Caco-2 (cell line): ENCODE data around the gene SPATA2L. TPM values are rescaled to one million over a fixed set of nuclear protein-coding genes. Genes with fewer than 3 reads are reported as not detected.

Source experiments
- BruUV-seq: library from RNA; stranded (reverse); fragments of 400-500 nt; replicated peaks from 2 replicates; lab custom pipeline; 2021; lab: Mats Ljungman, UMichigan
- CTCF ChIA-PET: fragments of 300-600 bp; sonication (Branson Sonifier 250); formaldehyde crosslinking; loops from one replicate; lab custom pipeline; 2022; ENCODE audit warnings: antibody characterized with exemption; lab: Charles Lee
- POLR2A ChIA-PET: fragments of 300-600 bp; sonication (Branson Sonifier 250); formaldehyde crosslinking; loops from one replicate; lab custom pipeline; 2022; ENCODE audit warnings: antibody characterized with exemption; lab: Charles Lee
- DNase-seq, 2 experiments: peaks; one replicate each; pipeline versions ENCODE4 v3.0.0 to v3.0.0-alpha.2; 2020 to 2022
- H3K27me3 ChIP-seq: replicated peaks from 2 replicates; pipeline ENCODE4 v1.6.0; 2011; ENCODE audit warnings: low read length; ENCODE audit not compliant: control insufficient read depth, insufficient read depth
- H3K36me3 ChIP-seq: 2 replicates; pipeline ENCODE4 v1.5.1; 2011; ENCODE audit warnings: low read length; ENCODE audit not compliant: control insufficient read depth, insufficient read depth
- H3K4me1 ChIP-seq: fragments of 250-450 bp; sonication (Bioruptor Pico); 2 replicates; pipeline ENCODE4 v1.5.1; 2020; ENCODE audit warnings: mild to moderate bottlenecking
- H3K4me3 ChIP-seq: 2 replicates; pipeline ENCODE4 v1.5.1; 2011; ENCODE audit warnings: low read depth, mild to moderate bottlenecking, control low read depth, low read length
- H3K9me3 ChIP-seq: fragments of 250-450 bp; sonication (Bioruptor Pico); 2 replicates; pipeline ENCODE4 v1.5.1; 2020; ENCODE audit warnings: mild to moderate bottlenecking, moderate library complexity
- H3K27ac Mint-ChIP-seq: one replicate; pipeline ENCODE4 v1.8.0; 2022; ENCODE audit warnings: mixed read lengths; ENCODE audit not compliant: unreplicated experiment
- H3K27me3 Mint-ChIP-seq: one replicate; pipeline ENCODE4 v1.8.0; 2022; ENCODE audit warnings: mixed read lengths; ENCODE audit not compliant: insufficient read depth, unreplicated experiment
- H3K36me3 Mint-ChIP-seq: one replicate; pipeline ENCODE4 v1.8.0; 2022; ENCODE audit warnings: mild to moderate bottlenecking, mixed read lengths; ENCODE audit not compliant: insufficient read depth, unreplicated experiment
- H3K4me1 Mint-ChIP-seq: one replicate; pipeline ENCODE4 v1.8.0; 2022; ENCODE audit warnings: low read depth, mixed read lengths; ENCODE audit not compliant: unreplicated experiment
- H3K4me3 Mint-ChIP-seq: one replicate; pipeline ENCODE4 v1.8.0; 2022; ENCODE audit warnings: mild to moderate bottlenecking, moderate library complexity, mixed read lengths; ENCODE audit not compliant: unreplicated experiment
- H3K9me3 Mint-ChIP-seq: one replicate; pipeline ENCODE4 v1.8.0; 2022; ENCODE audit warnings: mixed read lengths; ENCODE audit not compliant: unreplicated experiment
- intact Hi-C: fragments of 100-400 bp; cut with micrococcal nuclease; formaldehyde crosslinking; loops from one replicate; pipeline ENCODE4 v1.10.0; 2022; ENCODE audit not compliant: unreplicated experiment
- total RNA-seq: library from RNA; stranded (reverse); gene quantifications from 2 replicates; pipeline ENCODE4 v1.2.3, GENCODE V29; 2022
- TF ChIP-seq, protein P1 (sequence below), 2 experiments: fragments of 200-600 bp in 1 of 2; IDR thresholded peaks; 1 replicate in 1 of 2; 2 replicates in 1 of 2; pipeline versions ENCODE4 v1.5.1 to v1.8.0; 2011 to 2022; ENCODE audit warnings: antibody characterized with exemption in 1 of 2, control low read depth in 1 of 2, inconsistent platforms in 1 of 2, low read depth in 1 of 2, low read length in 1 of 2, mild to moderate bottlenecking in 1 of 2, moderate library complexity in 1 of 2; ENCODE audit not compliant: insufficient read depth in 1 of 2, severe bottlenecking in 1 of 2, unreplicated experiment in 1 of 2

SPATA2L gene
- total RNA-seq, 1 experiment from 2014 or later, result 16.4 TPM

DNA sequence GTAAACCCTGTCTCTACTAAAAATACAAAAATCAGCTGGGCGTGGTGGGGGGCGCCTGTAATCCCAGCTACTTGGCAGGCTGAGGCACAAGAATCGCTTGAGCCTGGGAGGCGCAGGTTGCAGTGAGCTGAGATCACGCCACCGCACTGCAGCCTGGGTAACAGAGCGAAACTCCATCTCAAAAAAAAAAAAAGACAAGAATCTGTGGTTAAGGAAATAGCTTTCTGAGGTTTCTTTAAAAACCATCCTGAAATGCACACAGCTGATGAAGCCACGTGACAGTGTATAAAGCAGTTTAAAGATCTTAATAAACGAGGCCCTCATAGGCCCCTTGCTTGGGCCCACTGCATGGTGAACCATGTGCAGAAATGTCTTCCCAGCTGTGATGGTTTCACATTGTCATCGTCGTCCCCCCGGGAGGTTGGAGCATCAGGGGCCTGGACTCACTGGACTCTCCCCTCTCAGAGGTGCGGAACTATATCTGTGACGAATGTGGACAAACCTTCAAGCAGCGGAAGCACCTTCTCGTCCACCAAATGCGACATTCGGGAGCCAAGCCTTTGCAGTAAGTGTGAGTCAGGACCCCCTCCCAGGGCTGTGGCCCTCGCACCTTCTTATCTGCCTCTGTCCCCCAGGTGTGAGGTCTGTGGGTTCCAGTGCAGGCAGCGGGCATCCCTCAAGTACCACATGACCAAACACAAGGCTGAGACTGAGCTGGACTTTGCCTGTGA, 36.0 kb upstream of the SPATA2L start:
- Histone ChIP-seq H3K4me1 (no peaks in the 10 kb centered on the region), H3K4me3 (no peak overlapping the region), H3K36me3 (peaks cover 12% of the 10 kb centered on the region), H3K9me3 (no peaks in the 10 kb centered on the region), H3K27me3 (no peaks in the 10 kb centered on the region)
- no peaks in the 10 kb centered on the region for H3K4me1 Mint-ChIP-seq
- peaks cover 100% of the 10 kb centered on the region for H3K36me3 Mint-ChIP-seq
- ChIA-PET POLR2A (no interaction called here), CTCF (interaction anchor here (0.5 kb wide), 1 partner anchor 36 kb away, joined by 8 read pairs; the partner anchor contains the start of gene SPATA2L)
- H3K9me3 Mint-ChIP-seq, result no peaks in the 10 kb centered on the region
- DNase-seq, result no peak
- peak overlapping the region; percentile 34 for H3K27ac Mint-ChIP-seq
- no TSS peak for BruUV-seq
- H3K4me3 Mint-ChIP-seq, result no peak overlapping the region
- TF ChIP-seq, protein P1, sequence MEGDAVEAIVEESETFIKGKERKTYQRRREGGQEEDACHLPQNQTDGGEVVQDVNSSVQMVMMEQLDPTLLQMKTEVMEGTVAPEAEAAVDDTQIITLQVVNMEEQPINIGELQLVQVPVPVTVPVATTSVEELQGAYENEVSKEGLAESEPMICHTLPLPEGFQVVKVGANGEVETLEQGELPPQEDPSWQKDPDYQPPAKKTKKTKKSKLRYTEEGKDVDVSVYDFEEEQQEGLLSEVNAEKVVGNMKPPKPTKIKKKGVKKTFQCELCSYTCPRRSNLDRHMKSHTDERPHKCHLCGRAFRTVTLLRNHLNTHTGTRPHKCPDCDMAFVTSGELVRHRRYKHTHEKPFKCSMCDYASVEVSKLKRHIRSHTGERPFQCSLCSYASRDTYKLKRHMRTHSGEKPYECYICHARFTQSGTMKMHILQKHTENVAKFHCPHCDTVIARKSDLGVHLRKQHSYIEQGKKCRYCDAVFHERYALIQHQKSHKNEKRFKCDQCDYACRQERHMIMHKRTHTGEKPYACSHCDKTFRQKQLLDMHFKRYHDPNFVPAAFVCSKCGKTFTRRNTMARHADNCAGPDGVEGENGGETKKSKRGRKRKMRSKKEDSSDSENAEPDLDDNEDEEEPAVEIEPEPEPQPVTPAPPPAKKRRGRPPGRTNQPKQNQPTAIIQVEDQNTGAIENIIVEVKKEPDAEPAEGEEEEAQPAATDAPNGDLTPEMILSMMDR (IDR thresholded peaks at IDR 0.05; ENCODE audit: insufficient read depth in 1 of 2, low read depth in 1 of 2, low read length in 1 of 2, severe bottlenecking in 1 of 2, unreplicated experiment in 1 of 2), result no peak
- no peaks in the 10 kb centered on the region for H3K27me3 Mint-ChIP-seq
- intact Hi-C loops, result no loop called here

DNA sequence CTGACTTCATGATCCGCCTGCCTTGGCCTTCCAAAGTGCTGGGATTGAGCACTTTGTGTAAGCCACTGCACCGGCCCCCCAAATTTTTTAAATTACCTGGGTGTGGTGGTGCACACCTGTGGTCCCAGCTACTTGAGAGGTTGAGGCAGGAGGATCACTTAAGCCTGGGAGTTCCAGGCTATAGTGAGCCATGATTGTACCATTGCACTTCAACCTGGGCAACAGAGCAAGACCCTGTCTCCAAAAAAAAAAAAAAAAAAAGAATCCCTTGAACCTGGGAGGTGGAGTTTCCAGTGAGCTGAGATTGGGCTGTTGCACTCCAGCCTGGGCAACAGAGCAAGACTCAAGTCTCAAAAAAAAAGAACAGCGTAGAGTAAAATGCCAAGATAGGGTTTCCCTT, 35.0 kb upstream of the SPATA2L start:
- CTCF ChIA-PET, result no interaction called here
- no peaks in the 10 kb centered on the region for H3K4me1 Mint-ChIP-seq
- POLR2A ChIA-PET, result no interaction called here
- TF ChIP-seq, protein P1 (IDR thresholded peaks at IDR 0.05; ENCODE audit: insufficient read depth in 1 of 2, low read depth in 1 of 2, low read length in 1 of 2, severe bottlenecking in 1 of 2, unreplicated experiment in 1 of 2), result no peak
- Histone ChIP-seq H3K27me3 (no peaks in the 10 kb centered on the region), H3K4me3 (no peak overlapping the region), H3K4me1 (no peaks in the 10 kb centered on the region), H3K9me3 (no peaks in the 10 kb centered on the region), H3K36me3 (peaks cover 12% of the 10 kb centered on the region)
- H3K27me3 Mint-ChIP-seq, result no peaks in the 10 kb centered on the region
- no TSS peak for BruUV-seq
- DNase-seq, result no peak
- H3K36me3 Mint-ChIP-seq, result peaks cover 100% of the 10 kb centered on the region
- intact Hi-C loops, result no loop called here
- no peaks in the 10 kb centered on the region for H3K9me3 Mint-ChIP-seq
- no peak overlapping the region for H3K27ac Mint-ChIP-seq
- H3K4me3 Mint-ChIP-seq, result no peak overlapping the region

DNA sequence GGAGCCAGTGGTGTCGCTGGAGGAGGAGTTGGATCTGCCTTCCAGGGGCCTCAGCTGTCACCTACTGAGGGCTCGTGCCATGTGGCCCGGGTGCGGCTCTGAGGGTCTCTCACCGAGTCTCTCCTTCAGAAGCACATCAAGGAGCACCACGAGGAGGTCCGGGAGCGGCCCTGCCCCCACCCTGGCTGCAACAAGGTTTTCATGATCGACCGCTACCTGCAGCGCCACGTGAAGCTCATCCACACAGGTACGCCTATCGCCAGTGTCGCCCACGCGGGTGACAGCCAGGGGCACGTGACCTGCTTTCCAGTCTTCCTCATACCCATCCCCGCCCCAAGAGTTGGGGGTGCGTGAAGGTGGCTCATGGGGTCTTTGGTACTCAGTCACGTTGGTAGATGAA, 32.3 kb upstream of the SPATA2L start:
- no TSS peak for BruUV-seq
- Histone ChIP-seq H3K4me3 (no peak overlapping the region), H3K4me1 (no peaks in the 10 kb centered on the region), H3K36me3 (peaks cover 10% of the 10 kb centered on the region), H3K27me3 (no peaks in the 10 kb centered on the region), H3K9me3 (no peaks in the 10 kb centered on the region)
- H3K4me1 Mint-ChIP-seq, result no peaks in the 10 kb centered on the region
- TF ChIP-seq, protein P1 (IDR thresholded peaks at IDR 0.05; ENCODE audit: insufficient read depth in 1 of 2, low read depth in 1 of 2, low read length in 1 of 2, severe bottlenecking in 1 of 2, unreplicated experiment in 1 of 2), result no peak
- intact Hi-C loops, result no loop called here
- peaks cover 99% of the 10 kb centered on the region for H3K36me3 Mint-ChIP-seq
- ChIA-PET POLR2A (no interaction called here), CTCF (no interaction called here)
- no peak overlapping the region for H3K4me3 Mint-ChIP-seq
- no peak overlapping the region for H3K27ac Mint-ChIP-seq
- no peaks in the 10 kb centered on the region for H3K9me3 Mint-ChIP-seq
- no peak for DNase-seq
- no peaks in the 10 kb centered on the region for H3K27me3 Mint-ChIP-seq
